Measurements from ENCODE around the gene COX6B2.

DNA sequence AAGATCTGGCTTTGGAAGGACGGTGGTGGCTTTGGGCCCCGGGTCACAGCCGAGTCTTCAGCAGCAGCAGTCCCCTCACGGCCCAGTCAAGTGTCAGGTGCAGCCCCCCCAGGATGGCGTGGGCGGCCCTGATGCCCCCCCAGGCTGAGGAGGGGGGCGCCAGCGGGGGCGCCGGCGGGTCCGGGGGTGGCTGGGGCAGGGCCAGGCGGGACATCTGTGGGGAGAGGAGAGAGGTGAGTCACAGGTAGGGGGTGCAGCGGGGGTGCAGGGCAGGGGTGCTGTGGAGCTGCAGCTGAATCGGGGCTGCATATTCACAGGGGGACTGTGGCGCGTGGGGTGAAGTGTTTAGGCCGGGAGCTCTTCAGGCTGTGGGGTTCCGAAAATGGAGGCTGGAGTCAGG is 11.4 kb upstream of the COX6B2 start:
- no peak for TF ChIP-seq EZH2phosphoT487 (IDR thresholded peaks at IDR 0.05; ENCODE audit: borderline replicate concordance, low read depth, low read length)
- TF ChIP-seq, protein P1, sequence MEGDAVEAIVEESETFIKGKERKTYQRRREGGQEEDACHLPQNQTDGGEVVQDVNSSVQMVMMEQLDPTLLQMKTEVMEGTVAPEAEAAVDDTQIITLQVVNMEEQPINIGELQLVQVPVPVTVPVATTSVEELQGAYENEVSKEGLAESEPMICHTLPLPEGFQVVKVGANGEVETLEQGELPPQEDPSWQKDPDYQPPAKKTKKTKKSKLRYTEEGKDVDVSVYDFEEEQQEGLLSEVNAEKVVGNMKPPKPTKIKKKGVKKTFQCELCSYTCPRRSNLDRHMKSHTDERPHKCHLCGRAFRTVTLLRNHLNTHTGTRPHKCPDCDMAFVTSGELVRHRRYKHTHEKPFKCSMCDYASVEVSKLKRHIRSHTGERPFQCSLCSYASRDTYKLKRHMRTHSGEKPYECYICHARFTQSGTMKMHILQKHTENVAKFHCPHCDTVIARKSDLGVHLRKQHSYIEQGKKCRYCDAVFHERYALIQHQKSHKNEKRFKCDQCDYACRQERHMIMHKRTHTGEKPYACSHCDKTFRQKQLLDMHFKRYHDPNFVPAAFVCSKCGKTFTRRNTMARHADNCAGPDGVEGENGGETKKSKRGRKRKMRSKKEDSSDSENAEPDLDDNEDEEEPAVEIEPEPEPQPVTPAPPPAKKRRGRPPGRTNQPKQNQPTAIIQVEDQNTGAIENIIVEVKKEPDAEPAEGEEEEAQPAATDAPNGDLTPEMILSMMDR (conservative IDR thresholded peaks at IDR 0.05; ENCODE audit: low read length): no peak

Measured in OCI-LY7 (cell line).